NCI-H1092 treated with DMSO at 0.1 percent for 48 hours (cell line): ENCODE measurements around the gene PIAS4.
A peak's percentile ranks its signal among the peaks of the same experiment; 100 is the strongest.

ENCODE experiments used
- DNase-seq: peaks from one replicate; lab custom pipeline; 2025; lab: John Stamatoyannopoulos, UW

Gene PIAS4

GRCh38 chr19:3977242-3978143 lies 30.0 kb upstream of the PIAS4 start:
- no peak for DNase-seq

GRCh38 chr19:3978145-3978544 lies 29.4 kb upstream of the PIAS4 start:
- no peak for DNase-seq

- no peak for DNase-seq
These were observed 28.3 kb upstream of the PIAS4 start for GRCh38 chr19:3979289-3979673.

GRCh38 chr19:3979674-3980352 lies 27.7 kb upstream of the PIAS4 start:
- no peak for DNase-seq

- no peak for DNase-seq
These were observed 26.9 kb upstream of the PIAS4 start for GRCh38 chr19:3980353-3981251.

- no peak for DNase-seq
These were observed 26.2 kb upstream of the PIAS4 start for GRCh38 chr19:3981373-3981735.

GRCh38 chr19:3981736-3982681 lies 25.5 kb upstream of the PIAS4 start:
- no peak for DNase-seq

GRCh38 chr19:3982701-3983541 lies 24.6 kb upstream of the PIAS4 start:
- DNase-seq = no peak

- DNase-seq = no peak
These were observed 24.0 kb upstream of the PIAS4 start for GRCh38 chr19:3983542-3983914.

GRCh38 chr19:3983936-3984583 lies 23.5 kb upstream of the PIAS4 start:
- no peak for DNase-seq

GRCh38 chr19:3984584-3984907 lies 23.0 kb upstream of the PIAS4 start:
- no peak for DNase-seq

GRCh38 chr19:3984908-3985642 lies 22.5 kb upstream of the PIAS4 start, which contains the start of gene EEF2:
Gene EEF2 (minus strand): TSS chr19:3985463. CDS start chr19:3985380, 83 bp downstream.
- DNase-seq = peak; percentile 86

- peak; percentile 66 for DNase-seq
These were observed 21.8 kb upstream of the PIAS4 start for GRCh38 chr19:3985643-3986259.

GRCh38 chr19:3986260-3987041 lies 21.1 kb upstream of the PIAS4 start:
- DNase-seq = peak; percentile 79

GRCh38 chr19:3987619-3988371 lies 19.7 kb upstream of the PIAS4 start:
- DNase-seq = peak; percentile 88

GRCh38 chr19:3990815-3991117 lies 16.8 kb upstream of the PIAS4 start:
- no peak for DNase-seq

- no peak for DNase-seq
These were observed 11.9 kb upstream of the PIAS4 start for GRCh38 chr19:3995607-3996006.
